Measurements from ENCODE around the gene PRKN. TPM values are rescaled to one million over a fixed set of nuclear protein-coding genes. Genes with fewer than 3 reads are reported as not detected.

PRKN gene
- total and polyA plus RNA-seq, 2 experiments from 2014 or later: 2.3 to 3.9 TPM

DNA sequence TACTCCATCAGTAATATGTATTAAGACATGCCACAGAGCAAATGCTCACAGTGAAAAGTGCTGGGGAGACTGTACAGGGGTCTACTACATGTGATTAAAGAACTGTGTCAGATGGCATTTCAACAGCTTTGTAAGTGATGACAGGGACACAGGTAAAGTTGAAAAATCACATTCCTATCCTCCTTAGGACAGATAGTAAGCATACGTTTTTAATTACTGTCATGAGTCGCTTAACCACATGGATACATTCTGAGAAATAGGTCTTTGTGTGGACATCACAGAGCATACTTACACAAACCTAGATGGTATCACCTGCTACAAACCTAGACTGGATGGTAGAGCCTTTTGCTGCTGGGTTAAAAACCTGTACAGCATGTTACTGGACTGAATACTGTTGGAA, 807.9 kb downstream of the PRKN start:
- Histone ChIP-seq H4K20me1 (ENCODE audit: insufficient read depth, poor library complexity, severe bottlenecking) (no peaks in the 10 kb centered on the region), H2AFZ (no peak overlapping the region), H3K9me2 (replicated peaks; ENCODE audit: insufficient read depth) (no peaks in the 10 kb centered on the region), H3K36me3 (replicated peaks; ENCODE audit: insufficient read depth, low read depth) (no peaks in the 10 kb centered on the region), H3K27ac (no peak overlapping the region), H3K4me2 (no peak overlapping the region), H3K27me3 (no peaks in the 10 kb centered on the region), H3K9me3 (ENCODE audit: low read depth) (no peaks in the 10 kb centered on the region), H3K79me2 (no peaks in the 10 kb centered on the region), H3K4me1 (ENCODE audit: insufficient read depth) (peaks cover 5% of the 10 kb centered on the region), H3K4me3 (no peak overlapping the region)
- no peak for DNase-seq (ENCODE audit: low spot score)
- WGBS (ENCODE audit: low lambda C conversion rate, missing lambda C conversion rate): 34% methylated on average over 2 of the region's 2 CpGs
- TF ChIP-seq EZH2phosphoT487 (IDR thresholded peaks at IDR 0.05; ENCODE audit: low read depth, severe bottlenecking, unreplicated experiment) (no peak), EZH2 (IDR thresholded peaks at IDR 0.05; ENCODE audit: borderline replicate concordance) (no peak)
- TF ChIP-seq, protein P1, sequence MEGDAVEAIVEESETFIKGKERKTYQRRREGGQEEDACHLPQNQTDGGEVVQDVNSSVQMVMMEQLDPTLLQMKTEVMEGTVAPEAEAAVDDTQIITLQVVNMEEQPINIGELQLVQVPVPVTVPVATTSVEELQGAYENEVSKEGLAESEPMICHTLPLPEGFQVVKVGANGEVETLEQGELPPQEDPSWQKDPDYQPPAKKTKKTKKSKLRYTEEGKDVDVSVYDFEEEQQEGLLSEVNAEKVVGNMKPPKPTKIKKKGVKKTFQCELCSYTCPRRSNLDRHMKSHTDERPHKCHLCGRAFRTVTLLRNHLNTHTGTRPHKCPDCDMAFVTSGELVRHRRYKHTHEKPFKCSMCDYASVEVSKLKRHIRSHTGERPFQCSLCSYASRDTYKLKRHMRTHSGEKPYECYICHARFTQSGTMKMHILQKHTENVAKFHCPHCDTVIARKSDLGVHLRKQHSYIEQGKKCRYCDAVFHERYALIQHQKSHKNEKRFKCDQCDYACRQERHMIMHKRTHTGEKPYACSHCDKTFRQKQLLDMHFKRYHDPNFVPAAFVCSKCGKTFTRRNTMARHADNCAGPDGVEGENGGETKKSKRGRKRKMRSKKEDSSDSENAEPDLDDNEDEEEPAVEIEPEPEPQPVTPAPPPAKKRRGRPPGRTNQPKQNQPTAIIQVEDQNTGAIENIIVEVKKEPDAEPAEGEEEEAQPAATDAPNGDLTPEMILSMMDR (IDR thresholded peaks at IDR 0.05; ENCODE audit: poor library complexity): no peak

DNA sequence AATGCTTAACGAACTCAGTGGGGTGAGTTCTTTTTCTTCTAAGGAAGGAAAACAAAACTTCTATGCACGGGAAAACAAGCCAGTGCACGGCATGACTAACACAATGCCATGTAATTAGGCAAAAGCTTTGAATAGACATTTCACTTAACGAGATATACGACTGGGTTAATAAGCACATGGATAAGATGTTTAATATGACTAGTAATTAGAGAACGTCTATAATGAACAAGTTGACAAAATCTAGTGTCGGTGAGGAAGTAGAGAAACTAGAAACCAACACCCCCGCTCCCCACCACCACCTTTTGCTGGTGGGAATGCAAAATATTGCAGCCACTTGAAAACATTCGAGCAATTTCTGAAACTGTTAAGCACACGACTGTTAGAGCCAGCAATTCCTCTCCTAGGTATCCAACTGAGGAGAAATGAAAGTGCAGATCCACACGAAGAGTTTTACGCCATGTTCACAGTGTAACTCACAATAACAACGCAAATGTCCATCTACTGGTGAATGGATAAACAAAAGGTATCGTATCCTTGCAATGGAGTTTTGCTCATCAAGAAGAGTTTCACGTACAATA, 808.8 kb downstream of the PRKN start:
- H3K9me3 ChIP-seq (ENCODE audit: low read depth): no peaks in the 10 kb centered on the region
- H2AFZ ChIP-seq: no peak overlapping the region
- no peak for DNase-seq (ENCODE audit: low spot score)

DNA sequence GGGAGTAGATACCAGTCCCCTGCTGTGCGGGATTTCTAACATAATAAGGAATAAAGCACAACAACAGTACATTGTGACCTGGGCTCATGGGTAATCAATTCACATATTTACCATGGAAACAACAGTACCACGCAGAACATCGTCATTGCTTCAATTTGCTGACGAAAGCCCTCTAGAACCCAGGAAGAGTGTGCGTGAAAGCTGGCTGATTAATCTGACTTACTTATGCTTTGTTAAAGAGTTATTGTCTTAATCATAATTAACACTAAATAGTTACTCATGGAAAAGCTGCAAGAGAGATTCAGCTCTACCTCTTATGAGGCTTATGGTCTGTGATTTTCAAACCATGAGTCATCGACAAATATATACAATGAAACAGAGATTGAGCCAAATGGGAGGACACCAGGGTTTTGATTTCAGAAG, 809.4 kb downstream of the PRKN start:
- WGBS (ENCODE audit: low lambda C conversion rate, missing lambda C conversion rate): 90% methylated on average over 6 of the region's 6 CpGs
- H2AFZ ChIP-seq: no peak overlapping the region

More for the DNA sequence above, 808.8 kb downstream of the PRKN start:
- H3K36me3 ChIP-seq (replicated peaks; ENCODE audit: insufficient read depth, low read depth): no peaks in the 10 kb centered on the region
- H3K79me2 ChIP-seq: no peaks in the 10 kb centered on the region
- WGBS (ENCODE audit: low lambda C conversion rate, missing lambda C conversion rate): 86% methylated on average over 15 of the region's 15 CpGs
- TF ChIP-seq, protein P1 (IDR thresholded peaks at IDR 0.05; ENCODE audit: poor library complexity): no peak
- TF ChIP-seq EZH2 (IDR thresholded peaks at IDR 0.05; ENCODE audit: borderline replicate concordance) (no peak), EZH2phosphoT487 (IDR thresholded peaks at IDR 0.05; ENCODE audit: low read depth, severe bottlenecking, unreplicated experiment) (no peak)
- H3K4me3 ChIP-seq: no peak overlapping the region
- no peaks in the 10 kb centered on the region for H3K9me2 ChIP-seq (replicated peaks; ENCODE audit: insufficient read depth)
- peaks cover 5% of the 10 kb centered on the region for H3K4me1 ChIP-seq (ENCODE audit: insufficient read depth)
- no peak overlapping the region for H3K4me2 ChIP-seq
- no peaks in the 10 kb centered on the region for H4K20me1 ChIP-seq (ENCODE audit: insufficient read depth, poor library complexity, severe bottlenecking)
- H3K27me3 ChIP-seq: no peaks in the 10 kb centered on the region
- no peak overlapping the region for H3K27ac ChIP-seq

More for the DNA sequence above, 809.4 kb downstream of the PRKN start:
- Histone ChIP-seq H3K36me3 (replicated peaks; ENCODE audit: insufficient read depth, low read depth) (no peaks in the 10 kb centered on the region), H3K4me2 (no peak overlapping the region), H3K27ac (no peak overlapping the region), H3K9me2 (replicated peaks; ENCODE audit: insufficient read depth) (no peaks in the 10 kb centered on the region), H4K20me1 (ENCODE audit: insufficient read depth, poor library complexity, severe bottlenecking) (no peaks in the 10 kb centered on the region), H3K27me3 (no peaks in the 10 kb centered on the region), H3K79me2 (no peaks in the 10 kb centered on the region), H3K9me3 (ENCODE audit: low read depth) (no peaks in the 10 kb centered on the region), H3K4me3 (no peak overlapping the region), H3K4me1 (ENCODE audit: insufficient read depth) (peaks cover 5% of the 10 kb centered on the region)
- no peak for TF ChIP-seq EZH2 (IDR thresholded peaks at IDR 0.05; ENCODE audit: borderline replicate concordance)
- no peak for TF ChIP-seq EZH2phosphoT487 (IDR thresholded peaks at IDR 0.05; ENCODE audit: low read depth, severe bottlenecking, unreplicated experiment)
- TF ChIP-seq, protein P1 (IDR thresholded peaks at IDR 0.05; ENCODE audit: poor library complexity): no peak
- no peak for DNase-seq (ENCODE audit: low spot score)
